GM12875 (cell line): Measurements from ENCODE around the gene RIOK2.

Experiments used
- H3K4me3 ChIP-seq: one replicate; pipeline ENCODE4 v1.5.1; 2011; ENCODE audit warnings: low read depth, low read length, control low read depth
- CTCF ChIP-seq: IDR thresholded peaks from 2 replicates; pipeline ENCODE4 v1.5.1; 2011; ENCODE audit warnings: low read depth, mild to moderate bottlenecking, control low read depth, inconsistent platforms, low read length, moderate library complexity, borderline replicate concordance; ENCODE audit not compliant: insufficient read depth

Gene RIOK2

GRCh38 chr5:97167435-97167834 is 15.6 kb downstream of the RIOK2 start:
- no peak for TF ChIP-seq CTCF
- H3K4me3 ChIP-seq, result no peak overlapping the region

GRCh38 chr5:97165726-97166125 is 17.3 kb downstream of the RIOK2 start:
- TF ChIP-seq CTCF, result no peak
- H3K4me3 ChIP-seq, result no peak overlapping the region

- no peak for TF ChIP-seq CTCF
- no peak overlapping the region for H3K4me3 ChIP-seq
These were observed 18.2 kb downstream of the RIOK2 start for GRCh38 chr5:97164846-97165245.

- H3K4me3 ChIP-seq, result no peak overlapping the region
- no peak for TF ChIP-seq CTCF
These were observed 19.2 kb downstream of the RIOK2 start for GRCh38 chr5:97163790-97164285.

- peak; percentile 16; the same call in 1 of the 2 replicates for TF ChIP-seq CTCF
- no peak overlapping the region for H3K4me3 ChIP-seq
These were observed 19.7 kb downstream of the RIOK2 start for GRCh38 chr5:97163360-97163764.

GRCh38 chr5:97162045-97162444 is 21.0 kb downstream of the RIOK2 start:
- peak; percentile 75 for TF ChIP-seq CTCF
- H3K4me3 ChIP-seq, result no peak overlapping the region

- TF ChIP-seq CTCF, result no peak
These were observed 25.4 kb downstream of the RIOK2 start for GRCh38 chr5:97157689-97158088.

More at GRCh38 chr5:97157689-97158088, 25.4 kb downstream of the RIOK2 start:
- no peak overlapping the region for H3K4me3 ChIP-seq
